Central memory CD8-positive, alpha-beta T cell (primary cell): Measurements from ENCODE around the gene EHMT1.
"Not testable (repeated sequence)": the region's sequence is repeated elsewhere in the genome, so short reads cannot be mapped to it uniquely, and the experiment has no call there.

Experiments used
- ATAC-seq: fragments of 150-1000 bp; cut with Tn5 transposase; replicated peaks from 2 replicates; pipeline ENCODE4 v1.10.0; 2022; ENCODE audit warnings: mild to moderate bottlenecking, moderate FRiP score, moderate number of reproducible peaks; ENCODE audit not compliant: poor library complexity, severe bottlenecking; ENCODE audit errors: extremely low read depth
- DNase-seq, 2 donors: peaks; one replicate each; pipeline ENCODE4 v3.0.0; 2021; ENCODE audit warnings: low spot score in 2 of 2
- H3K27ac Mint-ChIP-seq: one replicate; pipeline ENCODE4 v1.8.0; 2022; ENCODE audit warnings: low read depth, mild to moderate bottlenecking, moderate library complexity, mixed read lengths
- H3K27me3 Mint-ChIP-seq: one replicate; pipeline ENCODE4 v1.8.0; 2022; ENCODE audit warnings: mixed read lengths
- H3K36me3 Mint-ChIP-seq: one replicate; pipeline ENCODE4 v1.8.0; 2022; ENCODE audit warnings: mild to moderate bottlenecking, moderate library complexity, mixed read lengths; ENCODE audit not compliant: insufficient read depth
- H3K4me1 Mint-ChIP-seq: one replicate; pipeline ENCODE4 v1.8.0; 2022; ENCODE audit warnings: mixed read lengths
- H3K4me3 Mint-ChIP-seq: one replicate; pipeline ENCODE4 v1.8.0; 2022; ENCODE audit warnings: mild to moderate bottlenecking, moderate library complexity, mixed read lengths
- H3K9me3 Mint-ChIP-seq: one replicate; pipeline ENCODE4 v1.8.0; 2022; ENCODE audit warnings: mixed read lengths

The EHMT1 gene

DNA sequence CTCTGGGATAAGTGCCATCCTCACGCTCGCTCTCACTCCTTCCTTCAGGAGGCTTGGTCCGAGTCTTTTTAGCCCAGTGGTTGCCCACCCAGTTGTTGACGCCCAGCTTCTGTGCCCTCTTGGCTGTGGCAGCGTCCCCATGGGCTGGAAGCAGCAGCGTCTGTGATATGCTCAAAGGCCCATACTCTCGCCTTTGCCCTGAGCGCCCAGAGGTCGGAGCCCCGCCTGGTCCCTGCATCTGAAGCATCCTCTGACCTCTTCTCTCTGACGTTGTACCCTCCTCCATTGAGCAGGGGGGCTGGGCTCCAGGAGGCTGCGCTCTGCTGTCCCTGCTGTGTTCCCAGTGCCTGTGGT, 180.8 kb downstream of the EHMT1 start:
- Mint-ChIP-seq H3K27ac (no peak overlapping the region), H3K27me3 (no peaks in the 10 kb centered on the region)

GRCh38 chr9:137800196-137801022, 181.6 kb downstream of the EHMT1 start:
- ATAC-seq (no peak), DNase-seq (no peak)
- Mint-ChIP-seq H3K27ac (no peak overlapping the region), H3K4me1 (peaks cover 11% of the 10 kb centered on the region), H3K27me3 (no peaks in the 10 kb centered on the region), H3K9me3 (no peaks in the 10 kb centered on the region), H3K4me3 (no peak overlapping the region), H3K36me3 (peaks cover 34% of the 10 kb centered on the region)

More for the DNA sequence above, 180.8 kb downstream of the EHMT1 start:
- DNase-seq (no peak), ATAC-seq (no peak)
- Mint-ChIP-seq H3K4me1 (peaks cover 13% of the 10 kb centered on the region), H3K4me3 (no peak overlapping the region), H3K36me3 (peaks cover 38% of the 10 kb centered on the region), H3K9me3 (no peaks in the 10 kb centered on the region)

DNA sequence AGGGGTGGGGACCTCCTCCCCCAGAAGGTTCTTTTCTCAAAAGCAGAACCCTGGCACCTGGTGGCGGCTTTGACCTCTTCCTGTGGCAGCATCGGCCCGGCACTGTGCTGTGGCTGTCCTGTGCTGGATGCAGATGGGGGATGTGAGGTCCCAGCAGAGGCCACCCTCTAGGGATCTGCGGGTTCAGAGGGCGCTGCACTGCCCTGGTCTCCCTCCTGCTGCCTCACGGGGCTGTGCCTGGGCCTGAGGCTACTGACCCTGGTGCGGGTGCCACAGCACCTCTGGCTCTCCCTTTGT, 182.2 kb downstream of the EHMT1 start:
- DNase-seq (no peak), ATAC-seq (no peak)
- H3K4me3 Mint-ChIP-seq = no peak overlapping the region
- H3K36me3 Mint-ChIP-seq = peaks cover 29% of the 10 kb centered on the region
- no peak overlapping the region for H3K27ac Mint-ChIP-seq
- H3K9me3 Mint-ChIP-seq = no peaks in the 10 kb centered on the region
- H3K27me3 Mint-ChIP-seq = no peaks in the 10 kb centered on the region
- H3K4me1 Mint-ChIP-seq = peaks cover 6% of the 10 kb centered on the region

GRCh38 chr9:137802021-137802420, 183.2 kb downstream of the EHMT1 start:
- no peak overlapping the region for H3K4me3 Mint-ChIP-seq
- H3K27me3 Mint-ChIP-seq = no peaks in the 10 kb centered on the region
- peaks cover 24% of the 10 kb centered on the region for H3K36me3 Mint-ChIP-seq
- H3K9me3 Mint-ChIP-seq = no peaks in the 10 kb centered on the region
- ATAC-seq = no peak
- peaks cover 16% of the 10 kb centered on the region for H3K4me1 Mint-ChIP-seq
- DNase-seq = no peak
- H3K27ac Mint-ChIP-seq = peak overlapping the region; percentile 41

GRCh38 chr9:137802521-137803243, 183.9 kb downstream of the EHMT1 start:
- peak overlapping the region; percentile 41 for H3K27ac Mint-ChIP-seq
- ATAC-seq (no peak), DNase-seq (no peak)
- H3K36me3 Mint-ChIP-seq = peaks cover 21% of the 10 kb centered on the region
- no peaks in the 10 kb centered on the region for H3K9me3 Mint-ChIP-seq
- no peak overlapping the region for H3K4me3 Mint-ChIP-seq
- H3K4me1 Mint-ChIP-seq = peaks cover 16% of the 10 kb centered on the region
- no peaks in the 10 kb centered on the region for H3K27me3 Mint-ChIP-seq

DNA sequence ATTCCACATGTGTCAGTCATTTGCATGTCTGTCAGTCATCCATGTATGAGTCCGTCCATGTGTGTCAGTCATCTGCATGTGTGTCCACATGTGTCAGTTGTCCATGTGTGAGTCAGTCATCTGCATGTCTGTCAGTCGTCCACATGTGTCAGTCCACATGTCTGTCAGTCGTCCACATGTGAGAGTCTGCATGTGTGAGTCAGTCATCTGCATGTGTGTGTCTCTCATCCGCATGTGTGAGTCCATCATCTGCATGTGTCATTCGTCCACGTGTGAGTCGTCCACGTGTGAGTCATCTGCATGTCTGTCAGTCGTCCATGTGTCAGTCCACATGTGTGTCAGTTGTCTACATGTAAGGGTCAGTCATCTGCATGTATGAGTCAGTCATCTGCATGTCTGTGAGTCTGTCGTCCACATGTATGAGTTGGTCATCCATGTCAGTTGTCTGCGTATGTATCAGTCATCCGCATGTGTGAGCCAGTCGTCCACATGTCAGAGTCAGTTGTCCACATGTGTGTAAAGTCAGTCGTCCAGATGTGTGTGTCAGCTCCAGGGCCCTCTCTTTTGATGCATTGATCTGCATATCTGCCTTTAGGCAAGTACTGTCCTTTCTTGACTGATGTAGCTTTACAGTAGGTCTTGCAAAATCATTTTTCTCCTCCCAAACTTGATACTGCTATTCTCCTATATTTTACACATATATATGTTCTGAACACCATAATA, 186.3 kb downstream of the EHMT1 start:
- DNase-seq = no peak
- Mint-ChIP-seq H3K36me3 (peaks cover 18% of the 10 kb centered on the region), H3K27me3 (no peaks in the 10 kb centered on the region), H3K27ac (no peak overlapping the region), H3K4me1 (peaks cover 18% of the 10 kb centered on the region), H3K9me3 (no peaks in the 10 kb centered on the region), H3K4me3 (no peak overlapping the region)
- no peak for ATAC-seq

DNA sequence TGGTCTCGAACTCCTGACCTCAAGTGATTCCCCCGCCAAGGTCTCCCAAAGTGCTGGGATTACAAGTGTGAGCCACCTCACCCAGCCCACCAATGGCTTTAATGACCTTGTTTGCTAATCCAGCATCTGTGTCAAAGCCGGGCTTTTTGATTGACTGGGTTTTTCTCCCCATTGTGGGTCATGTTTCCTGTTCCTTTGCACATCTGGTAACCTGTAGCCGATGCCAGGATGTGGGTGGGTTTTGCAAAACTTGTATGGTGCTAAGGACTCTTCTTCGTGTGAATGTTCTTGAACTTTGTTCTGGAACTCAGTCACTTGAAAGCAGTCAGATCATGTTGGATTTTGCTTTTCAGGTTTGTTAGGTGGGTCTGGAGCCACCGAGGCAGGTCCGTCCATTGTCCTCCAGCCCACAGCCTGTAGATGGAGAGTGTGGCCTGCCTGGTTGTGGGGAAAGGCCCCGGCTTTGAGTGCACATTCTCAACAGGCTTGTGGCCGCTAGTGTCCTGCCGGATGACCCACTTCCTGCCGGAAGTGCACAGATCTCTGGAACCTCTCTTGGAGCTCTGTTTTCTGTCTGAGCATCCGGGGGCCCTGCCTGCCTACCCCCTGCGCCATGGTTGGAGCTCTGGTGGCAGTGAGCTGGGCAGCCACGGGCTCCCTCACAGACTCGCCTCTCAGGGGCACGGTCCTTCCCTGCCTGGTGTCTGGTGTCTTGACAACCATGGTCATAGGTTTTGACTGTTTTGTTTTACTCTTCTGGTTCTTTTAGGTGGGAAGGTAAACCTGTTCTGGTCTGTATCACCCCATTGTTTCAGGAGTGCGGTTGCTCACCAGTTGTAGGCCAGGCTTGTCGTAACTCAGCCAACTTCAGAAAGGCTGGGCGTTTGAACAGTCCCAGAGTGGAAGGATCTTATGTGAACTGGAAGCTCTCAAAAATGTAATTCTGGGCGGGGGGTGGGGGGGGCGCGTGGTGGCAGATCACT, 189.2 kb downstream of the EHMT1 start:
- Mint-ChIP-seq H3K9me3 (no peaks in the 10 kb centered on the region), H3K4me1 (peaks cover 18% of the 10 kb centered on the region), H3K27ac (peak overlapping the region; percentile 69), H3K27me3 (no peaks in the 10 kb centered on the region), H3K36me3 (peaks cover 7% of the 10 kb centered on the region), H3K4me3 (no peak overlapping the region)
- DNase-seq (no peak), ATAC-seq (peak; percentile 64)

- H3K27ac Mint-ChIP-seq = no peak overlapping the region
- peaks cover 18% of the 10 kb centered on the region for H3K4me1 Mint-ChIP-seq
- no peak for DNase-seq
- no peak overlapping the region for H3K4me3 Mint-ChIP-seq
- no peak for ATAC-seq
- no peaks in the 10 kb centered on the region for H3K9me3 Mint-ChIP-seq
- H3K36me3 Mint-ChIP-seq = peaks cover 3% of the 10 kb centered on the region
- no peaks in the 10 kb centered on the region for H3K27me3 Mint-ChIP-seq
Observed at GRCh38 chr9:137809040-137809576, 190.3 kb downstream of the EHMT1 start.

DNA sequence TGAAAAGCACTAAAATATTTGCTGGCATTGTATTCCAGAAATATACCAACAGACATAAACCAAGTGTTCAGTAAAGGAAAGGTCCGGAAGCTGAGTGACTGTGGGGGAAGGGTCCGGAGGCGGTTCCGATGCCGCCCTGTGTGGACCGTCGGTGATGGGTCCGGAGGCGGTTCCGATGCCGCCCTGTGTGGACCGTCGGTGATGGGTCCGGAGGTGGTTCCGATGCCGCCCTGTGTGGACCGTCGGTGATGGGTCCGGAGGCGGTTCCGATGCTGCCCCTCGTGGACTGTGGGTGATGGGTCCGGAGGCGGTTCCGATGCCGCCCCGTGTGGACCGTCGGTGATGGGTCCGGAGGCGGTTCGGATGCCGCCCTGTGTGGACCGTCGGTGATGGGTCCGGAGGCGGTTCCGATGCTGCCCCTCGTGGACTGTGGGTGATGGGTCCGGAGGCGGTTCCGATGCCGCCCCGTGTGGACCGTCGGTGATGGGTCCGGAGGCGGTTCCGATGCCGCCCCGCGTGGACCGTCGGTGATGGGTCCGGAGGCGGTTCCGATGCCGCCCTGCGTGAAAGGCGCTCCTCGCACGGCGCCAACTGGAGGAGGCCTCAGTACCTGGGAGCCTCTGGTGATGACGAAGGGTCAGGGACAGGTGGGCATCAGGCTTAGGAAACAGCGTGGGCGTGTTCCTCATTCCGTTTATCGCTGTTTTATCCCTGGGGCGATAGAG, 191.1 kb downstream of the EHMT1 start:
- not testable (repeated sequence) for H3K27me3 Mint-ChIP-seq, ATAC-seq, H3K9me3 Mint-ChIP-seq, H3K27ac Mint-ChIP-seq, DNase-seq, H3K36me3 Mint-ChIP-seq, H3K4me3 Mint-ChIP-seq
- peaks cover 18% of the 10 kb centered on the region for H3K4me1 Mint-ChIP-seq

DNA sequence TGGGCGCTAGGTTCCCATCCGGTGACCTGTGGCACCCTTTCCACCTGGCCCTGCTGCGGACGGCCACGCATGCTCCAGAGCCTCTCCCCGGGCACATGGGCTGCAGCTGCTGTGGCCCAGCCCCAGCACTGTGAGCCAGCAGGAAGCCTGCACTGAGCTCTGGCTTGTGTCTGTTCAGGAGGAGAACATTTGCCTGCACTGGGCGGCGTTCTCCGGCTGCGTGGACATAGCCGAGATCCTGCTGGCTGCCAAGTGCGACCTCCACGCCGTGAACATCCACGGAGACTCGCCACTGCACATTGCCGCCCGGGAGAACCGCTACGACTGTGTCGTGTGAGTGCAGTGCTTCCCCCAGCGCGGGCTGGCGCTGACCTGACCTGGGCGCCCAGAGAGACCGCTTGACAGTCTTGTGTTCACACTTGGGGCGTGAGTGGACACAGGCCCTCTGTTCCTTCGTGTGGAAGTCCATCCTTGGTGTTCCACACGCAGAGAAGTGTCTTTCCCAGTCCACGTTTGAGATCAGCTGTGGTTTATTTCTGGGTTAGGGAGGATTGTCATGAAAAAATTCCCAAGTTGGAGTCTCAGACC, 192.6 kb downstream of the EHMT1 start:
- Mint-ChIP-seq H3K4me1 (peaks cover 14% of the 10 kb centered on the region), H3K4me3 (no peak overlapping the region), H3K27ac (no peak overlapping the region), H3K27me3 (no peaks in the 10 kb centered on the region), H3K36me3 (peaks cover 19% of the 10 kb centered on the region), H3K9me3 (no peaks in the 10 kb centered on the region)
- DNase-seq (no peak), ATAC-seq (no peak)

GRCh38 chr9:137812356-137813023, 193.7 kb downstream of the EHMT1 start:
- Mint-ChIP-seq H3K27ac (no peak overlapping the region), H3K36me3 (peaks cover 25% of the 10 kb centered on the region), H3K27me3 (no peaks in the 10 kb centered on the region), H3K4me3 (no peak overlapping the region), H3K9me3 (no peaks in the 10 kb centered on the region), H3K4me1 (peaks cover 4% of the 10 kb centered on the region)
- DNase-seq = no peak
- ATAC-seq = no peak
